Hepatic stellate cell (primary cell): ENCODE results near the gene SIM1.

Source experiments
- DNase-seq: peaks from one replicate; pipeline ENCODE4 v3.0.0; 2011; ENCODE audit warnings: low spot score

The SIM1 gene

GRCh38 chr6:100470422-100471120, 5.8 kb upstream of the SIM1 start:
- DNase-seq, result no peak

DNA sequence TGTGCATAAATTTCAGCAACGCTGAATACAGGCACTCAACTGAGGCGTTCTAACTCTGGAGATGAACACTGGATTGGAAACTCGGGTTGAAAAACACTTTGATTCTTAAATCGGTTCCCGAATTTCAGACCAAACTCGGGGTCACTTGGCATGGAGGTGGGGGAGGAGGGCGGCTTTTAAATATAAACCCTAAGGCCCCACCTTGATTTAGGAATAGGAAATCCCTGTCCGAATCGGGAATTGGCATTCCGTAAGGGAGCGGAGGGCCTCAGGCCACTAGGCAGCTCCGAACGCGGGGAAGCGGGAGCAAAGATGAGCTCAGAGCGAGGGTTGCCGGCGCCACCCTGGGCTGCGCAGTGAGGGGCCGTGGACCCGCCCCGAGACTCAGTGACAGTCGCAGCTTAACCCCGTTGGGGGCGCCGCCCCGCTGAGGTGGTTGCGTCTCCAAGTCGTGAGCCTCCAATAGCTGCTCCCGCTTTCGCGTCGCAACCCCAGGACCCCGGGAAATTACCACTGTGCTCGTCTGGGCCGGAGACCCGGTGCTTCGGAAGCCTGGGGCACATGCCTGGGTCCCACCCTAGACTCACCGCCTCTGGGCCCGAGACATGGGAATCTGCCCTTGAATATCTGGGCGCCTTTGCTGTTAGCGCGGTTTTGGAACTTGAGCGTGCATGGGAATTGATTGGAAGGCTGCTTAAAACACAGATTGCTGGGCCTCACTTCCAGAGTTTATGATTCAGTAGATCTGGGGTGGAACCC, 4.6 kb upstream of the SIM1 start:
- no peak for DNase-seq

DNA sequence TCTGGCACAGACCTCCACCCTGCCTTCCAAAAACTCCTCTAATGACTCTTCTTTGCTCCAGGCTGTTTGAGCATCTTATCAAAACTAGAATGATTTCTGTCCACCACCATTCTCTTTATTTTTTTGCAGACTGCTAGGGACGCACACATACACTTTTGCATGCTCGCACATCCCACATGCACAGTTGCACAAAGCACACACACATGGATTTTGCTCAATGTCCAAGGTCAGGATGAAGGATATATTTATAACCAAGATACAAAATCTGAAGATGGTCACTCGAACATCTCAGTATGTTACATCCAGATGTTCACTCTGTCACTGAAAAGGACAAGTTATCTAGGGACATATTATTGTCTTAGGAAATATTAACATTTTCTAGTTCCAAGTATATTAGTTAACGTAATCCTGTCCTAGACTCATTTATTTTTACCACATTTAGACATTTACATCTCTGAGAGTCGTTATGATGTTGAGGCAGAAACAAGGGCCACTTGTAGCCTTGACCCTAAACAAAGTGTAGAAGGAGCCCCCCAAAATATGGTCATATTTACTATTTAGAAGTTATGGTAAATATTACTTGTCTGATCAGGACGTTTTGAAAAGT, 3.4 kb upstream of the SIM1 start:
- DNase-seq, result no peak

DNA sequence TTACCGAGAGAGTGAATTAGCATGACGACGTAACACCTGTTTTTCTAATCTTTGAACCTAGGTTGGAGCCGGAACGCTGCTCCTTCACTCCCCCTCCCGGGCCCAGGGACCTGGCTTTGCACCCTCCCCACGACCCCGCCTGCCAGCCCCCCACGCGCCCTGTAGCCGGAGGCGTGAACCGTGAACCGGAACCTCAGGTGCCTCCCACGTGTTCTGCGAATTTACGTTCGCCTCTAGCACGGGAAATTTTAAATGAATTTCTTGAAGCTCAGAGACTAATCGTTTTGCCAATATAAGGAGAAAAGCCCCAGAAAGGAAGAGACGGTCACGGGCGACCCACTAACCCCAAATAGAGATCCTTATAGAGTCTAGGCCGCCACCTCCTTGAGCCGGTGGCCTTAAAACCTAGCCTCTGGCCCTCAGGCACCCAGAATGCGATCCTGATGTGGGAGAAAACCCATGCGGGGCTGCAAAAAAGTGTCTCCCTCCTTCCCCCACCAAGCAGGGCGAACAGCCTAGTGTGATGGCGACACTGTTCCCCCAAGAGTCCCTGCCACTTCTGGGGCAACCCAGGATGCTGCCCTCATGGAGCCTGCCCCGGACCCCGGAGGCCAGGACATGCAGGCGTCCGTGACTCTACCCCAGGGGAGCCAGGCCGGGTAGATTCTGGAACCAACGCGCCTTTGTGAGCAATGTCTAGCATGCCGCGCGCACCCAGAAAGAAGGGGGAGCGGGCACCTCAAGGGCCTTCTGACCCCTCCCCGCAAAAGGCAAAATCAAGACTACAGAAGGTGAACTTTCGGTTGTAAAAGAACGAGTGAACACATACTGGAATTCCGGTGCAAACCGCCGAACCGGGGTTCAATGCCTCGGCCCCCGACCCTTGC, 2.7 kb upstream of the SIM1 start:
- DNase-seq, result no peak

GRCh38 chr6:100466410-100467128, 1.8 kb upstream of the SIM1 start:
- DNase-seq, result no peak

GRCh38 chr6:100465701-100466409, 1.1 kb upstream of the SIM1 start:
- no peak for DNase-seq

DNA sequence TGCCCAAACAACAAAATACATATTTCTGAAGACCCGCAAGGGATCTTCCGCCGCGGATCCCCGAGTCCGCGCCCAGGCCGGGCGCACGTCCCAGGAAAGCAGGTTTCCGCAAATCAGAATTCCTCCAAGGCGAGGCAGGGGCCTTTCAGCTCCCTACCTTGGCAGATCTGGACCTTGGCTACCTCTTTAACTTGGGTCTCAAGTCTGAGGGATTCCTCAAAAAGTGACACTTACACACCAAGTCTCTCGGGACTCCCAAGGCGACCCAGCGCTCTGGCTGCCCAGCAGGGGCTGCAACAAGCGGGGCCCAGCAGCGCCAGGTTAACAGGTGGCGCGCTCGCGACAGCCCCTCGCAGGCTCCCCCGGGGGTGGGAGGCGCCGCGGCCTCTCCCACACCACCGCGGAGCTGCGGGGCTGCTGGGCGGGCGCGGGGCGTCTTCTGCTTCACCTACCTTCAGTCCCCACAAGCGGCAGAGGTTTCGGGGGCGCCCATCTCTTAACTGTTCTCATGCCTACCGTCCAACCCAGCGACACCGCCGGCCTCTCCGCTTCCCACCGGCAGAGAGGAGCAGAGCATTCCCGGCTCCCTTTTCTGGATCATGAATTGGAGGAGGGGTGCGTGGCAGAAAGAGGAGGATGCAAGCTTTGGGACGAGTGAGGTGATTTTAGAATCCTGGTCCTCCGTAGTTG, 414 bp downstream of the SIM1 start:
- no peak for DNase-seq

- DNase-seq, result no peak
These were observed 1.0 kb downstream of the SIM1 start for GRCh38 chr6:100463630-100464161.

DNA sequence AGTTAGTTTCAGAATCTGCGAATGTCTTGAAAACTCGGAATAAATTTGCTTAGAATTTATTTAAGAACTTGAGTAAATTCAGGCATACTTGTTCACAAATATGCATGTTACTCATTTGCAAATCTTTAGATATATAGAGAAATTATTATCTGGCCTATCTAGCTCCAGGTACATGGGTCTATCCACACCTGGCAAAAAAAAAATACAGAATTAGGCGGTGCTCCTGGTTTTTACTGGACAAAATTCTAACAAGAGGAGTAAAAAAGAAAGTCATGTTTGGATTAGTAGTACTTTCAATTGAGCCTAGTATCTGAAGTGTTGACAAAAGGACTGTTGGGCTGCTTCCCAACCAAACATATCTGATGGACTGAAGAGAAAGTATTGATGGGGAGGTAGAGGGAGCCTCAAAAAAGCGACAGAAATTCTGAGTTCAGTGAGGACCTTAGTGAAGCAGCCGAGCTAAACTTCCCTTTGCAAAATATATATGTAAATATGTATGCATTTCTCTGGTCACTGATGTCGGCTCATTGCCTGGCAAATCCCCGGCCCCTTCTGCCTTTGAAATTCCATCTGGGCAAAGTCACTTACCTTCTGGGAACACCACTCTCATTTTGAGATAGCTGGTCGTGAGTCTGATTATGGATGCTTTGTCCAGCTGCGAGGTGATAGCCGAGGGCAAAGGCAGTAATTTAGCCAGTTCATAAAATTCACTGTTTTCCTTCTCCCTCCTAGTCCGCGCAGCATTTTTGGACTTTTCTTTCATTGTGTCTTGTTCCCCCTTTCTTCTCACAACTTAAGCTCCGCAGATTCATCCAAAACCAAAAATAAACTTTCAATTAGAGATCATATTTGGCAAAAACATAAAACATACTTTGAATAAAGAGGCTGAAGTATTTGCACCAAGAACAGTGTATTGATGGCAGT, 1.8 kb downstream of the SIM1 start:
- DNase-seq, result no peak

DNA sequence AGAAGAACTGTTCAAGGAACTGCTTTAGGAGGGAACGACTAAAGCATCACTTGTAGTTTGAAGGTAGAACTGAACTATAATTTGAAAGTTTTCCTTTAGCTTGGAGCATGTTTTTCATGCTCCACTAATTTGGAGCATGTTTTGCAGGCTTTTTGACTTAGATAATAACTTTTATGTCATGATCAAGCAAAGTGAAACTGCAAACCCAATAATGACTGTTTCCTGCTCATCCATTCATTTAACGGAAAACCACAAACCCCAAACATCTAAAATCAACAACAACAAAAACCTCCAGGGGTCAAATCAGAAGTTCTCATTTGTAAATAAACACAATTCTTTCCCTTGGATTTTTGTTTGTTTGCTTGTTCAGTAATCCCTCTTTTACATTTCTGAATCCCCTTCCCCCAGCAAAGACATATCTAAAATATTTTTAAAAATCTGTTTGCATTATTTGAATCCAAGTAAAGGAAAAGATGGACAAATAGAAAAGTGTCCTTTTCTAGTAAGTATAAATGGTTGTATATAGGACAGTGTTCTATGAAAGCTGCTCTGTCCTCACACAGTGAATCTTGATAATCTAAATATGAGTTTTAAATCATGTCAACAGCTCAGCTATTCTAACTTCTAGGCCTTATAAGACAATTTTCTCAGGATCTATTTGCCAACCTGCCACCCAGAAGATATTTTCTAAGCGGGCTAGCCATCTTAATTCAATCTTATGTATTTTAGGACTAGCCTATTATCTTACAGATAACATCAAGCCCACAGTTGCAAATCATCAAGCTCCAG, 2.6 kb downstream of the SIM1 start:
- DNase-seq, result no peak

DNA sequence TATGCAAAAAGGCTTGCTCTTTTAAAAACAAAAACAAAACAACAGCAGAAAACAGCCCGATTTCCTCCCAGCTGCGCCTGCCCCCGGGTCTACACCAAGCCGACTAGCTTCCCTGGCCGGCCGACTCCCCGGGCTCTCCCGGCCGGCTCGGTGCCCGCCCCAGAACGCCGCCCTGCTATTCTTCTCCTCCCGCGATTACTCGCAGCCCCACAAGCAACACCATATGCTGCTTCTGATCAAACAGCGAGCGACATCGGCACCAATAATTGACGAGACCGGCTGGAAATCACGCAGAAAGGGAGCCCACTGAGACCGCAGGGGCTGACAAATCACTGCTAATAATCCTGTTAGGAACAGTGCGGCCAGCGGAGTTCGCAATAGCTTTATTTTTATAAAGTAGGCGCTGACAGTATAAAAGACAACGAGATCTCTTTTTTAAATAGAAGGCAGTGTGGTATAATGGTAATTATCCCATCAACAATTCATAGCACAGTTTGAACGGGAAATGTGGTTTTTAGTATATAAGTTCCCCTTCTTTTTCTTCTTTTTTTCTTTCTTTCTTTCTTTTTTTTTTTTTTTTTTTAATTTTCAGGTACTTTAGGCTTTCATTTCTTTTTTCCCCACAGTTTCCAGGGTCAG, 3.3 kb downstream of the SIM1 start:
- no peak for DNase-seq

DNA sequence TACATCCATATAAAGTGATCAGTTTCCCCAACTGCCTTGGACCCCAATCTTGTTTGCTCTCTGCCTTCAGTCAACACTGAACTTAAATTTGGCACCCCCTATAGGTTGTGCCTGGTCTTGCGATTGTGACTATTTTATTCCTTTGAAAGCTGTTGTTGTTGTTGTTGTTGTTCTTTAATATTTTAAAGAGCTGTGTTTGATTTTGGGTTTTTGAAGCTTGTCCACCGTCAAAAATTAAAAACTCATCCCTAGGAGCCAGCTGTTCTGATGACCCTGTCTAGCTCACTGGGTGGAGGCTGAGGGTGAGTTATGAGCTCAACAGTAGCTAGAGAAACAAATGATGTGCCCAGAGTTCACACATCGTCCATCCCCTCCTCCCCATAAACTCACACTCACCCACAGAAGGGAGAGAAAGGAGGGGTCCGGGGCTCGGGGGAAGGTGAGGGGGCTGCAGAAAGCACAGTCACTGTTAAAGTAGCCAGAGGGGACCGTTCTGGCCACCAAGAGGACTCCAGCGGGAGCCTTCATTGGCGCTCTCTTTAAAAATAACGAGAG, 4.0 kb downstream of the SIM1 start:
- DNase-seq, result no peak

DNA sequence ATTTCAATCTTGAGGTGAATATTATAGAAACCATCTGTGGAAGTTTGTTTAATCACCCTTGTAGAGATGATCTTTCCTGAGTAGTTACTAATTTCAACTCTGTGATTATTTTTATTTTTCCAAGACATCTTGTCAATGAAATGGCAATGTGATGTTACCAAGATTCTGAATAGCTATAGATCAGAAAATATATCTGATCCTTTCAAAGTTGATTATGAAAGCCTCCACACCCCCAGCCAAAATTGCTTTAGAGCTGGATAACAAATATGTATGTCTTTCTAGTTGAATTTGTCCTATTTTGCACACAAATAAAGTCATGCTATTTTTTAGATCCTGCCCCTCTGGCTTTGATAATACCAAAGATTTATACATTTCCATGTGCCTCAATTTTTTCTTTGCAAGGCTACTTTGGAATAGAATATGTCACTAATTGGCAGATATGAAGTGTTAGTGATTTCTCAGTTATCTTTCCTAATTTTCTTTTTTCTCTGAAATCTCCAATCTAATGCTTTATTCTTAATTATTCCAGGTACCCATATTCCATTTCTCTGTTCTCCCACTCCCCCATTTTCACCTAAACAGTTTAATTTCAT, 5.0 kb downstream of the SIM1 start:
- DNase-seq, result no peak

GRCh38 chr6:100458841-100459591, 5.7 kb downstream of the SIM1 start:
- DNase-seq, result no peak

DNA sequence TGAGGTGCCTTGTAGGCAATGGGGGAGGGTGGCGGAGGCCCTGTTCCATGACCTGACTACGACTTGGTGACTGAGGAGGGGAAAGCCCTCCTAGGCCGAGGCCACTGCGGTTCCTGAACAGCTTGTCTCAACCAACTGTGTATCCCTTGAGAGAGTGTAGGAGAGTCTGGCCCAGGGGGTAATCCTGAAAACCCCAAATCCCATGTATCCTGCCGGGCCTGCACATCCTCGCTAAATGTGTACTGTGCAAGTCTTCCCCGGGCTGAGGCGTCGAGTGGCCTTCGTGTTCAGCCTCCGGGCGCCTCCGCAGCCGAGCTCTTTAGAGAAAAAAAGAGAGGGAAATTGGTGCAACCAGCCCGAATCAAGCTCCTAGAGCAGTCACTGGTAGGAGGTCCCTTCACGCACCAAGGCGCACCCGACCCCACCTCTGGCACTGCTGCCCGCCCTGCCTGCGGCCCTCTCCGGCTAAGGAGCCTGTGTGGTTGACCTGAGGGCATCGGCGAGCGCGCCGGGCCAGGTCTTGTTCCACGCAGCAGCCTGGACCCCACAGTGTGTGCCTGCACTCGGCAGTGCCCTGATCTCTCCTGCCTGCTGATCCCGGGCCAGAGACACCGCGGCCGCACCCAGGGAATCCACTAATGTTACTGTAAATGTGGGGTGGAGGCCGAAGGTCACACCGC, 7.3 kb downstream of the SIM1 start:
- DNase-seq, result no peak

- no peak for DNase-seq
These were observed 7.8 kb downstream of the SIM1 start for GRCh38 chr6:100456908-100457235.
